GM23248 (cell line): ENCODE measurements around the gene ERFL.

ENCODE experiments used
- EZH2 ChIP-seq: fragments of 200-600 bp; sonication (generic); IDR thresholded peaks from 2 replicates; pipeline ENCODE4 v1.6.1; 2018; ENCODE audit warnings: antibody characterized with exemption, mild to moderate bottlenecking; ENCODE audit not compliant: insufficient read depth, poor library complexity, severe bottlenecking
- EZH2phosphoT487 ChIP-seq: fragments of 200-600 bp; sonication (generic); IDR thresholded peaks from 2 replicates; pipeline ENCODE4 v1.6.1; 2018; ENCODE audit warnings: antibody characterized with exemption, moderate library complexity, mild to moderate bottlenecking, low read depth; ENCODE audit not compliant: insufficient read depth

GRCh38 chr19:41879080-41879479 lies 49.2 kb downstream of the ERFL start:
- no peak for TF ChIP-seq EZH2
- no peak for TF ChIP-seq EZH2phosphoT487
